HG03280 (cell line): Measurements from ENCODE around the gene FAM53A.
"Not testable (repeated sequence)": the region's sequence is repeated elsewhere in the genome, so short reads cannot be mapped to it uniquely, and the experiment has no call there.

Experiments used
- ATAC-seq: cut with Tn5 transposase; IDR thresholded peaks from one replicate; pipeline ENCODE4 v1.9.1; 2021; ENCODE audit warnings: mild to moderate bottlenecking, moderate library complexity; ENCODE audit not compliant: unreplicated experiment

Gene FAM53A

DNA sequence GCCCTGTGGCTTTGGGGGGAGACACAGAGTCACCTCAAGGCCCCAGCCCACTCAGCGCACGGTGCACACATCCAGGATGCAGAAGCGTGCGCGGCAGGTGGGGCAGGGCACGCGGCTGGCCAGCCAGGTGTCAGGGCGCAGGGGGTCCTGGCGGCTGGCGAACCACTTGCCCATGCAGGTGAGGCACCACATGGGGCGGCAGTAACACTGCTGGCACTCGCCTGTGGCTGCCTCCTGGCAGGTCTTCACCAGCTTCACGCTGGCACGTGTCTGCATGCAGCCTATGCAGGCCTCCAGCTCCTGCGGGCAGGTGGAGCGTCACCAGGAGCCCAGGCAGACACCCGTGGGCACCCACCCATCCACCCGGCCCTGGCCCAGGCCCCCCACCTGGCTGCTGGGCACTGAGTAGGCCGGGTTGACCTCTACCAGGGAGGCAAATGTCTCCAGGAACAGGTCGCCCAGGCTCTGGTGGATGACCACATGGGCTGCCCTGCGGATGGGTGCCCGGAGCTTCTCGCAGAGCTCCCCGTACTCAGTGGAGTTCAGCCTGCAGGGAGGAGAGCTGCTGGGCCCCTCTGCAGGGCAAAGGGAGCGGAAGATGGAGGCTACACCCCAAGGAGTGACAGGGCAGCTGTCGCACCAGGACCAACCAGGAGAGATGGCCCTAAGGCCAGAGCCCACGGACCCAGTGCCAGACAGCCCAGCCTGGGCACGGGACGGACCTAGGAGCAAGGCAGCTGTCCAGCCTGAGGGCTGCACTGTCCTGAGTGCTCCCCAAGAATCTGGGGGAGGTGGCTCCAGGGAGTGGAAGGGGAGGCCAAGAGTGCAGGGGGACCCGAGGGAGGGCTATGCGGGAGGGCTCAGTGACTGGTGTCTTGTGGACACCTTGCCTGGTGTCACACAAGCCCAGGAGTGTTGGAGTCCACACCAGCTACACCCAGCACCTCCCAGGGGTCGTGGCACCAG lies 33.3 kb upstream of the FAM53A start:
- ATAC-seq: no peak

DNA sequence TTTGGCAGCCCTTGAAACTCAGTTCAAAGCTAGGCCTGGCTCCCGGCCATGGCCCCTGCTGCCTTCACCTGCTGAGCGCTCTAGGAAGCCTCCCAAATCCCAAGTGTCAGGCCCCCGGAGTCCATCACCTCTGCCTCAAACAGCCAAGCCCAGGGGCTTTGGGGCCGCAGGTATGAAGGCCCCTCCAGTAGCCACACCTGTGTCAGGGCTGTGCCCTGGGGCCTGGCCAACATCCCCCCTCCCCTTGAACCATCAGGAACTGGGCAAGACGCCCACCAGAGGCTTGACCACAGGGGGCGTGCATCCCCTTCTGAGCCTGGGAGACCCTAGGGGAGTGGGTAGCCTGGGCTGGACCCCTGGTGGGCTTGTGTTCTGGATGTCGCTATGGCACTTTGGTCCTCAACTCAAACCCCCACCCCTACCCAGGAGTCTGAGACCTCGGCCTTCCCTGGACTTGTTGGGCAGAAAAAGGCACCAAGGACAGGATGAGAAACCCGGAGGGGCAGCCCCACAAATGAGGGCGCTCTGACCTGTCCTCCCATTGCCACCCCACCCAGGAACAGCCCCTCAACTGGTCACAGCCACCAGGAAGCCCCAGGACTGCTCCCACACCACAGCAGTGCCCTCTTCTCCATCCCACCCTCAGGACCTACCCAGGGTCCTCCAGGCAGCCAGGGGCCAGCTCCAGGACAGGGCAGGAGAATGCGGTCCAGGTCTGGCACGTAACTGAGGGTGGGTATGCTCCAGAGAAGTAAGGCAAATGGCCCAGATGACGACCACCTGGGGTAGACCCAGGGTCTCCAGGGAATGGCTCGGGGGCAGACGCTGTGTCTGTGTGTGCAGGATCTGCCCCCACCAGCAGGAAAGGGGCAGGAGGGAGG lies 32.2 kb upstream of the FAM53A start:
- ATAC-seq: no peak

DNA sequence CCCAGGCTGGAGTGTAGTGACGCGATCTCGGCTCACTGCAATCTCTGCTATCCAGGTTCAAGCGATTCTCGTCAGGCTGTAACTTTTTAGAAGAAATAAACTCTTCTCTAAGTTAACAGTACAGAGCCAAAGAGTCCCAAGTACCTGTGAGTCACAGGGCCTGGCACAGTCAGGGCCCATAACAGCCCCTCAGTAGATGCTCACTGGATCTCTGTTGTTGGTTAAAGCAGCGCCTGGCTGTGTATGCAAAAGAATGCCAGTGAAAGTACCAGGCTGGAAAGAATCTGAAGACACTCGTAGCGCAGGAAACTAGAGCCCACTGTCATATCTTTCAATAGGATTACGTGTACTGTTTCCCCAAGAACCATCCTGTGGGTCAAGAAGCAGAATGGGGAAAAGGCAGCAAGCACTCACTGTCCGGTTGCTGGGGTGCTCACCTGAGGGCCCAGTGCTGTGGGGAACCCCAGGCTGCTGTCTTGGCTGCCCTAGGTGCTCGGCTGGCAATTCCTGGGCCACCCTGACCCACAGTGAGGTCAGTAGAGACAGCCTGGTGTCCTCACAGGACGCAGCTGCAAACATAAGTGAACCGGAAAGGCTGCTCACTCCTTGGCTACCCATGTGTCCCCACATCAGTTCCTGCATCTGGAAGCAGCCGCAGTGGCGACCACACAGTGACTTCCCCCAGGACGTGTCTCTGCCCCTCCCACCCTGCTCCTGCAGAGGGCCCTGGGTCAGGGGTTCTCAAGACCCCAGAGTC lies 31.1 kb upstream of the FAM53A start:
- ATAC-seq: no peak

DNA sequence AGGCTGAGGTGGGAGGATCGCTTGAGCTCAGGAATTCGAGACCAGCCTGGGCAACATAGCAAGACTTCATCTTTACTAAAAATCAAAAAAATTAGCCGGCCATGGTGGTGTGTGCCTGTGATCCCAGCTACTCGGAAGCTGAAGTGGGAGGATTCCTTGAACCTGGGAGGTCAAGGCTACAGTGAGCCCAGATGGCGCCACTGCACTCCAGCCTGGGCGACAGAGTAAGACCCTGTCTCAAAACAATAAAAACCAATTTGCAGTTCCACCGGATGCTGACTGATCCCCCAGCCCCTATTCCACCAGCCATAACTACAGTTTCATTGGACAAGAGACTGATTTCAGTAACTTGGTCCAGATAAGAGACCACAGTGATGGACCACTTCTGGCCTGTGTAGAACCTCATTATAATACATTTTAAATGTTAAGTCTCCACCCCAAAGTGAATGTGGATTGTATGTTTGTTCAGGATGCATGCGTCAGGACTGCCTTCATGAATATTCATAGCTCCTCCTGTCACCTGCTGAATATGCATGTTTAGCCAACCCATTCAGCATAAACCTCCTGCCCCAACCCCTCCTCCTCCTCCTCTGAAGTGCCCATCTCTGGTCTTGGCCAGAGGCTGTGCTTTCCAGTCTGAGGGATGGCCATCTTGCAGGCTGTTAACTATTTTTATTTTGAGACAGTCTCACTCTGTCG lies 30.3 kb upstream of the FAM53A start:
- no peak for ATAC-seq

DNA sequence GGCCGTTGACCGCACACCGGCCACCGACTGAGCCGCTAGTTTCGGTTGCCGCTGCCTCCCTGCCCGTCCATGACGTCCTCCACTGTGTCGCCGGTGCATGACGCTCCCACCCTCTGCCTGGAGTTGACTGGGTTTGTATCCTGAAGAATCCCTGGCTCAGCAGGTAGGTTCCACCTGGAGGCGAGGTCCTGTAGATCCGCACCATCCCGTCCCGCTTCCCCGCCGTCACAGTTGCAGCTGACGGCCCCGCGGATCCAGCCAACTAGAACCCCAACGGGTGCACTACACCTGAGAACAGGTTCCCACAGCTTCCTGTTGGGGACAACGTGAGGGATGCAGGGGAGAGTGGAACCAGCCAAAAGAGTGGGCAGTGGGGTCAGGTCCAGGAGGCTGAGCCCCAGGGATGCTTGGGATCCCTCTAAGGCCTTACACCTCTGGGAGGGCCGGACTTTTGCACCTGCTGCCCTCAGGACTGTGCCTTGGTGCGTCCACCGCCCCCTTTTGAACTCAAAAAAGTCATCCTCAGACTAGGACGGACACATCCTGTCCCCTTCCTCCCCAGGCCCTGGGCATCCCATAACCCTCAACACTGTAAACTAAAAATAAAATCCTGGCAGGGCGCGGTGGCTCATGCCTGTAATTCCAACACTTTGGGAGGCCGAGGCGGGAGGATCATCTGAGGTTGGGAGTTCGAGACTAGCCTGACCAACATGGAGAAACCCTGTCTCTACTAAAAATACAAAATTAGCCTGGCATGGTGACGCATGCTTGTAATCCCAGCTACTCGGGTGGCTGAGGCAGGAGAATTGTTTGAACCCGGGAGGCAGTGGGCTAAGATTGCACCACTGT lies 29.1 kb upstream of the FAM53A start:
- peak; percentile 15 for ATAC-seq

DNA sequence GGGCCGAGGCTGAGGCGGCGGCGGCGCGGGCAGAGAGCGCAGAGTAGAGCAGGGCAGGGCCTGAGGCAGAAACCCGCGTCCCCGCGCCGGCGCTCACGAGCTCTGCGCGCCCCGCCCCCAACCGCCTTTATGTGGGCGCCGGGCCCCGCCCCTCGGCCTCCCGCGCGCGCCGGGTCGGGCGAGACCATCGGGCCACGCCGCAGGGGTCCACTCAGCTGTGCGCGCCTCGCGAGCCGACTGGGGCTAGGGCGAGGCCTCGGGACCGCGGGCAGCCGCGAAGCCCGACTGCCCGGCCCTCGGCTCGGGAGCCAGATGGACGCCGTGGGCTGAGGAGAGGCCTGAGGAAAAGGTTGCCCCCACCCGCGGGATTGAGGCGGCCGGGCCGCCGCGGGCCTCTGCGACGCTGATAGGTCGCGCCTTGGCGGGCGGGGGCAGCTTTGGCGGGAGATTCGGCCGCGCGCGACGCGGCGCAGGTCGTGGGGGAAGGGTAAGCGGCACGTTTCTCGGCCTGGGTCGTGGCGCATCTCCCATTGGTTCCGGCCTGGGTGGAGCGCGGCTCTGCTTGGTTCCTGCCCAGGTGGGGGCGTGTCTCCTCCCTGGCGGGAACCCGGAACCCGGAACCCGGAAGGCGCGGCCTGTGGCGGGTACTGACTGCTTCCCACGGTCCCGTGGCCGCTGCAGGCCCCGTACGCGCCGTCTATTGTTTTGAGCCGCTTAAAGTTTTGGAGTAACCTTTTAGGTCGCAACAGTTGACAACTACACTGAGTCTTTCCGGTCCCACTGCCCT lies 28.3 kb upstream of the FAM53A start, which contains the start of gene SLBP:
Gene SLBP, minus strand, starts transcription at position 104 of the 787 bp plus-strand sequence. CDS start 131 bp downstream, outside the sequence.
- peak; percentile 81 for ATAC-seq

DNA sequence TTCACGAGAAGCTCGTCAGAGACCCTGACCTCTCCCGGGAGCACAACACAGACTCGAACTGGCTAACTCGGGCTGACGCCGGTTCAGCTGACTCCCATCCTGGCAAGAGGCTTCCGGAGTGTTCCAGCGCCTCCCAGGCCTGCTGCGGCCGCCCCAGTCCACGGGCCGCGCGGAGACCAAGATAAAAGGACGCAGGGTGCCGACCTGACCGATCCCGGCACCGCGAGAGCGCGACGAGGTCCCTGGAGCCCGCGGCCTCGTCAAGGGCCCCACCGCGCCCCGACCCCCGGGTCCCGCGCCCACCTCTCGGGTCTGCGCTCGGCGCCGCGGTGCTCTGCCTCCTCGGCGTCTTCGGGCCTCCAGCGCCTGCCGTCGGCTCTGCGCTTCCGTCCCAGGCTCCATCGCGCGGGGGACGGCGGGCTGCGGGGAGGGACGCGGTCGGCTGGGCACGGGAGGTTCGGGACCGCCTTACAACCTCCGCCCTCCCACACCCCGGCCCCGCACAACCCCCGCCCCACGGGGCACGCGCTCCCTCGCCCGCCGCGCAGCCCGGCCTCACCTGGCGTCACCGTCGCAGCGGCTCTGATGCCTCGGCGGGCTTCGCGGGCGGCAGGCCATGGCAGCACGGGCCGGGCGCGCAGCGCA lies 27.6 kb upstream of the FAM53A start:
- peak; percentile 21 for ATAC-seq

DNA sequence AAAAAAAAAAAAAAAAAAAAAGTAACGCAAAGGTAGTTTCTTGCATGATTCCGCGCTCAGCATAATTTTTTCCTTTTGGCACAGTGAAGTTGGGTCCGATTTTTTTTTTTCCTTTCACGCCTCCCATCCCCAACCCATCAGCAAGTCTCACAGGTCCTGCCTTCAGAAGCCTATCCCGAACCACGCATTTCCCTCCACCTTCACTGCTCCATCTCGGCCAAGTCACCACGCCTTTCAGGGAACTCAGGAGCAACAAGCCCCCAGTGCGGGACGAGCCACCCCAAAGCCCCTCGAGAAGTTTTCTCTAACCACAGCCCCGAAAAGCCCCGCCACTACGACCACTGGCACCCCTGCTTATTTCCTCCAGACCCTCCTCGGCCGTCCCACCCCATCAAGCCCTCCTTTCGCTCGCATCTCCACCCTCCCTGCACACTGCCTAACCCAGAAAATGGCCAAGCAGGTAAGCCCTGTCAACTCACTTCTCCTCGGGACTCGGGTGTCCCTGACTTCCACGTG lies 27.0 kb upstream of the FAM53A start:
- ATAC-seq: no peak

DNA sequence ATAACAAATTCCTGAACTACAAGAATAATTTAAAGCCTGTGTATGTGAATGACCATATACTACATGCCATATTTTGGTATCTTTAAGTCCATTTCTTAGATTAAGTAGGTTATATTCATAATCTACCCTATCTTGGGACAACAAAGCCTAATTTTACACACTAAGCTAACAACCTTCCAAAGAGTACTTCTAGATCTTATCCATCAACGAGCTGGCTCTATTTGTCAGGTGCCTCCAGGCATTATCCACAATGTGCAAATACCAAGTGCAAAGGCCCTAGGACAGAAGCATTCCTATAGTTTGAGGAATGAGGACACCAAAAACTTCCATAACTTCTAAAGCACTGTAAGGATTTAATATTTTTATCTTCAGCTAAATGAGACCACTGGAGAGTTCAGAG lies 24.5 kb upstream of the FAM53A start:
- ATAC-seq: no peak

DNA sequence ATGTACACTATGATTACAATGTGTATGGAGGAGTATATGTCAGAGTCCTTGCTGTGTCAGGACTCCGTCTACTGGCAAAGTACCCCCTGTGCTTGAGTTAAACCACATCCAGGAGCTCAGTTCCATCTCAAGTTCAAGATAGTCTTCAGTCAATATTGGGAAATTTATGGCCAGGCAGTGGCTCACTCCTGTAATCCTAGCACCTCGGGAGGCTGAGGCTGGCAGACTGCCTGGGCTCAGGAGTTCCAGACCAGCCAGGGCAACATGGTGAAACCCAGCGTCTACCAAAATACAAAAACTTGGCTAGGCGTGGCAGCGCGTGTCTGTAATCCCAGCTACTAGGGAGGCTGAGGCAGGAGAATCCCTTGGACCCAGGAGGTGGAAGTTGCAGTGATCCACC lies 22.2 kb upstream of the FAM53A start:
- no peak for ATAC-seq

DNA sequence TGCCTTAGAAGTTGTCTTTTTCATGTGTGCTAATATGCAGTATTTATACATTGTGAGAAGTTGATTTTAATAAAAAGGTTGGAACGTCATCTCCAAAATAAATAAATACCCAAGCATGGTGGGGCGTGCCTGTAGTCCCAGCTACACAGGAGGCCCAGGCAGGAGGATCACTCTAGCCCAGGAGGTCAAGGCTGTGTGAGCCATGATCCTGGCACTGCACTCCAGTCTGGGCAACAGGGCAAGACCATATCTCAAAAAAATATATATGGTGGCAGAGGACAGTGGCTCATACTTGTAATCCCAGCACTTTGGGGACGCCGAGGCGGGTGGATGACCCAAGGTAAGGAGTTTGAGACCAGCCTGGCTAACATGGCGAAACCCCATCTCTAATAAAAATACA lies 21.6 kb upstream of the FAM53A start:
- no peak for ATAC-seq

DNA sequence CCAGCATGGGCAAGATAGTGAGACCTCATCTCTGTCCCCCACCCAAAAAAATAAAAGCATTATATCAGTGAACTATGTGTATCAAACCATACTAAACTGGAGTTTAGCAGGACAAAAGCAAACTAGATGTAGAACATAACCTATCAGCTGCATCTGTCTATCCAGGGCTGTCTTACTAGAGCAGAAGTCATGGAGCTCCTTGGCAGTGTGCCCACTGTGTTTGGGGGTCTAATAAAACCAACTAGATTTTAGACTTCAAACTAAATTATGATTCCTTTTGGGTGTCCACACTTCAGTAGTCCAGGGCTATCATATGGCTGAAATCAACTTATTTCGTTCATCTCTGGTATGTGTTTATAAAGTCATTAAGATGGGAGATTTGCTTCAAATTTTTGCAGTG lies 19.8 kb upstream of the FAM53A start:
- ATAC-seq: no peak

DNA sequence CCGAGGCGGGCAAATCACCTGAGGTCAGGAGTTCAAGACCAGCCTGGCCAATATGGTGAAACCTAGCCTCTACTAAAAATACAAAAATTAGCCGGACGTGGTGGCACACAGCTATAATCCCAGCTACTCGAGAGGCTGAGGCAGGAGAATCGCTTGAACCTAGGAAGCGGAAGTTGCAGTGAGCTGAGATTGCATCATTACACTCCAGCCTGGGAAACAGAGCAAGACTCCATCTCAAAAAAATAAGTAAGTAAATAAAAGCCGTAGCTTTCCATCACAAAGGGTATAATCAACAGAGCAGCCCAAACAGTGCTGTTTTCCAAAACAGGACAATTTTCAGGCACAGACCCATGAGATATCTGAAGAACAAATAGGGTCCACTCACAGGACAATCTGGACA lies 17.6 kb upstream of the FAM53A start:
- ATAC-seq: not testable (repeated sequence)

DNA sequence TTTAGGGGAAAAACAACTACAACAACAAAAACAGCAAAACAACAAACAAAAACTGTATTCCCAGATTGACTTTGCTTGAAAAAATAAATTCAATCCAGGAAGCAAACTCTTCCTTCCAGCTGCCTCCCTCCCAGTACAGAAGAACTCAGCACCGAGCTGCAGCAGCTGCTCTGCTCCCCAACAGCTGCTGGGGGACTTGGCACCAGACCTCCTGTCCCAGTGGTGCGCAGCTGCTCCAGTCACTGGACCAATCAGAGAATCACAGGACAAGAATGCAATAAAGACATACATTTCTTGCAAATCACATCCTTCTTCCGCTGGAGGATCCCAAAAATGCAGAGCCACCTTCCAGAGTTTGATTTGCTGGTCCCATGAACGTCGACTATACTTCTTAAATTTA lies 11.8 kb upstream of the FAM53A start:
- no peak for ATAC-seq

DNA sequence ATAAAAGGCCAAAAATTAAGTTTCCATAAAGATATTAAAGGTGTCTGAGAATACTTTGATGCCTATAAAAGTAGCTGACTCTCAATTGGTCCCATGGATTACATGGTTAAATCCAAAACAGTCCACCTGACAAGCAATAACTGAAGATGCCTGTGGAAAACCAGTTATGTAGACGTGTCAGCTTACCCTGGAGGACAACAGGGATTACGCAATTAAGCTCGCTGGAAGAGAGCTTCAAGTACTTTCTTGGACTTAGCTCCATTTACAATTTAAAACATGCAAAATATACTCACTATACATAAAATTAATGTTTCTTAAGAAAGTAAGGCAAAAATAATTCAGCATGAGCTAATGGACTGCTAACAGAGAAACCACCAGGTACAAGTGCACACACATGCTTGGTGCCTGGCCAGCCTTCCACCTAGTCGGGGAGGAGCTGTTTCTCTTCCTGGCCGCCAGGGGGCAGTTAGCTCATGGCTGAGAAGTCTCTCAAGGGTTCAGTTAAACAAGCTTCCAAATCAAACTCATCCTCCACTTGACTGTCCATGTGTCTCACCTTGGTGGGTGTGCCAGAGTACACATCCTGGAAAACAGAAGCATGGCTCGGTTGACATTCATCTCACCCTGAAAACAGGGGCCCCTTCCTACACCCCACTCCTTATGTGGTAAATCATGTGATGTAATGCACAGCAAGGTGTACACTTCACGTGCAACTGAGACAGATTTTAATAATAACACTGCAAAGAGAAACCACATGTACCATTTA lies 9.2 kb upstream of the FAM53A start:
- ATAC-seq: peak; percentile 84

DNA sequence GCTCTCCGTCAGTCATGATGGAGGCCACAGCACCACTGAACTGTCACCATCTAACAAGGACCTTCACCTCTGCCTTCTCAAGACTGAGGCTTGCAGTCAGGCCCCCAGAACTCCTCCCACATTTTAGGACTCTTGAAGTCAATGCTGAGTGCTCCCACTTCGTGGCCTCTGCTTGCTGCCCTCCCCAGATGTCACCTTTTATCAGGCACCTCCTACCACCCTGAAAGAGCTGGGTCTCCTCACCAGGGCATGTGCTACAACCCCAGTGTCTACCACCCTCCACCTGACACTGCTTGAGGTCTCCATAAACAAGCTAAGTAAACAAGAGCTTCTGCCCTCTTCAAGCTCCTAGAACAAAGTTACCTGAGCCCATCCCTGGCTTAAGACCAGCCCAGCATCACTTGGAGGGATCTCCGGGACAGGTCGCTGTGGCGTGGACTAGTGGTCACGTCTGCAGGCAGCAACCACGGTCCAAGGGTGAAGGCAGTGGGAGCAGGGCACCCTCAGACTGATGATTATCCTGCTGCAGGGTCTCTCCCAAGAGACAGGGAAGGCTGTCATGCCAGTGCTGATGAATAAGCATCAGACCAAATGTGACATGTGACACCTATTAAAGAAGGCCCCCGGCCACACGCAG lies 7.7 kb upstream of the FAM53A start:
- ATAC-seq: no peak

DNA sequence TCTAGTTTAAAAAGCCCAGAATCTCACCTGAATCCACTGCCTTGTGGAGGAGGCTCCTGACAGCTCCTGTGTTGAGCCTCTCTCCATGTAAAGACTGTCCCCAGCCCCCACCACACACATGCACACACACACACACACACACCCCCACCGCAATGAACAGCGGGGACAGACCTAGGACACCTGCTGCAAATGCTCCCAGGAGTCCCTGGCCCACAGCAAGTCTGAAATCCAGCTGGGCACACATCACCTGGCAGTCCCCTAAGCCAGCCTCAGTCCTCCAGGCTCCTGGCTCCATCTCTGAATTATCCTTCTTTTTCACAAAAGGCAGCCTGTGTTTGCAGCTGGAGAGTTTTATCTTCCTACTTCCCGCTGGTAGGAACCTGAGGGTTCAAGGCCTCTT lies 6.6 kb upstream of the FAM53A start:
- no peak for ATAC-seq
